ENCODE results near the gene CSF1. TPM values are rescaled to one million over a fixed set of nuclear protein-coding genes. Genes with fewer than 3 reads are reported as not detected.
"Not testable (repeated sequence)": the region's sequence is repeated elsewhere in the genome, so short reads cannot be mapped to it uniquely, and the experiment has no call there.

Gene CSF1
- total RNA-seq, 1 donor from 2014 or later, result 87.3 TPM

GRCh38 chr1:109933856-109934711, 23.4 kb downstream of the CSF1 start:
- no peak for DNase-seq (ENCODE audit: extremely low read depth, low read depth, low spot score)

DNA sequence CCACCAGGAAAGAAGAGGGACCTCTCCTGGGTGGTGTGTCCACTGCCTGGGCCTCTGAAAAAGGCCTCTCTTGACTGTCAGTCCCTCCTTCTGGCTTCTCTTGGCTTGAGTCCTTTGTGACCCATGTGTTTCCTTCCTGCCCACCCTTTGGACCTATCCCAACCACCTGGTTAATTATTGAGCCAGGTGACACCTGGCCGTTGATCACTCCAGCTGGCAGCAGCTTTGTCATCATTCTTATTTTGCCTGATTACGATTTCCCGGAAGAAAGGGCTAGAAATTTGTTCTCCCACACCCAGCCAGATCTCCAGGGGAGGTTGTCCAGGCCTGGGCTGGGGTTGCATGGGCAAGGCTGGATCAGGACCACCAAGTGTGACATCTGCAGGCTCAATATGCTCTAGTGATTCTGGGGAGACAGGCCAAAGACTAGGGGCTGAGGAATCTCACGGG, 24.8 kb downstream of the CSF1 start:
- no peak for DNase-seq (ENCODE audit: extremely low read depth, low read depth, low spot score)

- no peak for DNase-seq (ENCODE audit: extremely low read depth, low read depth, low spot score)
These were observed 27.1 kb downstream of the CSF1 start for GRCh38 chr1:109937738-109938137.

DNA sequence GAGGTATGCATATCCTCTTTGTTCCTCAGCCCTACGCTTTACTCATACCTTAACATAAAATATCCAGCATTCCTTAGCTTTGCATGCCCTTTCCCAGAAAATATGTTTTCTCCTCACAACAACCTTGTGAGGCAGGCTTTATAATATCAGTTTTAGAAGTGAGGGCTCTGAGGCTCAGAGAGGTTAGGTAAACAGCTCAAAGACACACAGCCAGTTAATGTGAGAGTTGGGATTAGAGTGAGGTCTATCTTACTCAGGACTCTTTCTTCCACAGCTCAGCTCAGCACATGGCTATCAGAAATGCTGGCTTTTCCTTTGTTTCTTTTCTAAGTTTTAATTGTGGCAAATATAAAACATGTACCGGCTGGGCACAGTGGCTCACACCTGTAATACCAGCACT, 27.9 kb downstream of the CSF1 start:
- DNase-seq (ENCODE audit: extremely low read depth, low read depth, low spot score), result no peak

GRCh38 chr1:109942434-109942833, 31.8 kb downstream of the CSF1 start:
- no peak for DNase-seq (ENCODE audit: extremely low read depth, low read depth, low spot score)

- no peak for DNase-seq (ENCODE audit: extremely low read depth, low read depth, low spot score)
These were observed 33.9 kb downstream of the CSF1 start for GRCh38 chr1:109944541-109944940.

DNA sequence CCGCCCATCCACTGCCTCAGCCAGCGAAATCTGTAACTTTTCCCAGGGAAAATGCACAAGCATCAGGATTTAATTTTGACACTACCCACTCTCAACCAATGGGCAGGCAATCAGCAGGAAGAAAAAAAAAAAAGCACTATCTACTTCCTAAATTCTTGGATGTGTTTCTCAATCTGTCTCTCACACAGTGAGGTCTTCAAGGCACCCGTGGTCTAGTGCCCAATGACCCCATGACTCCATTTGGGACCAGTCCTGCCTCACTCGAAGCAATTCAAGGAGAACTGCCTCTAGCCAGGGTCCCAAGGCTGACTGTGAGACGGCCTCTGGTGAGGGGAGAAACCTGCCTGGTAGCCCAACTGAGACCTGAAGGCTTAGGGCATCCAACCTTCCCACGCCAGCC, 35.9 kb downstream of the CSF1 start:
- no peak for DNase-seq (ENCODE audit: extremely low read depth, low read depth, low spot score)

DNA sequence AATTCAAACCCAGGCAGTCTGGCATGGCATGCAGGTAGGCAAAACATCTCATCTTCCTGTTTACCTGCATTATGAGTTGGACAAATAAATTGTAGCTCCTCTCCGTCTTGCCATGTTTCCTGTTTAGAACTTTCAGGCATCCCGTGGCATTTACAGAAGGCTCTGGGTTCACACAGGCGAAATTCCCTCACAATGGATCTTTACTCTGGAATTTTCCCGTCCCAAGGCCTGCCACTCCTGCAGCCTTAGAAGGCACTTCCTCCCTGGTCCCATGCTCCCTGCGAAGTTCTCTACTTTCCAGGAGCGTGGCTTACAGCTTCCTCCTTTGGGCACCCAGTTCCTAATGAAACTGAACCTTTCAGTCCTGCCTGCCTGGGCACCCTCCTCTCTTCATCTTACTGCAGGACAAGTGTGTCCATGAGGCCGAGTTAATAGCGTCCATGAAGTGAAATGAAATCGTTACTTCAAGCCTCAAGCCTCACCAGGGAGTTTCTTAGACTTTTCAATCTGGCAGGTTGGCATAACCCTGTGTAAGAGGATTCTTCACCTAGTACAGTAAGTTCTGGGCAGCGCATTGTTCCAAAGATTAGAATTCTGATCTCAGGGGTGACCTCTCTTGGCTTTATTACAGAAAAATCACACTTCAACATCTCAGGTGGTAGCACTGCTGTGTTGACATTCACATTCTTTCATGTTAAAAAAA, 37.1 kb downstream of the CSF1 start:
- DNase-seq (ENCODE audit: extremely low read depth, low read depth, low spot score), result no peak

DNA sequence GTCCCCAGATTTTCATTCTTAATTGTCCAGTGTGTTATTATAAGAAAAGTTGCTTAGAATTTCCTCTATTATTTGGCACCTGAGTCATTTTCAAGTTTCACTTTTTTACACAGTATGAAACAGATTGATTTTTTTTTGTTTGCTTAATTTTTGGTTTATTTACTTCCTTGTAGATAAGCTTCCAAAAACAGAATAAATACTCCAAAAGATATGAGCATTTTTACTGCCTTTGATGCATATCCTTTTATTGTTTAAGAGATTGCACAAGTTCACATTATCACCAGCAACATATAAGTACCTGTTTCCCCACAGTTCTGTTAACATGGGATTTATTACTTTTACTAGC, 37.6 kb downstream of the CSF1 start:
- DNase-seq (ENCODE audit: extremely low read depth, low read depth, low spot score), result no peak

- DNase-seq (ENCODE audit: extremely low read depth, low read depth, low spot score), result no peak
These were observed 39.4 kb downstream of the CSF1 start for GRCh38 chr1:109950038-109950437.

DNA sequence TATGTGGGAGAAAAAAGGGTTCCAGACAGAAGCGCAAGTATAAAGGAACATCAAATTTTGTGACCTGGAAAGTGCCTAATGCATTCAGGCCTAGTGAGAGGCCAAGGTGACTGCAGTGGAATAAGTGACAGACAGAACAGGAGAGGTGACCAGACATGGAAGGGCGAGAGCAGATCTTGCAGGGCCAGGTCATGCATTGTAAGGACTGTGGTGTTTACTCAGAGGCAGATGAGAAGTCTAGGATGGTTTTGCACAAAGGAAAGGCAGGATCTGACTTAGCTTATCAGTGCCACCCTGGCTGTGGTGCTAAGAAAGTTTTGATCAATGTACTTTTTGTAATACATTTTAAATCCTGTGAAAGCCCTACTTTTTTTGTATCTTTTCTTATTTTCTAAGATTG, 39.9 kb downstream of the CSF1 start:
- no peak for DNase-seq (ENCODE audit: extremely low read depth, low read depth, low spot score)

DNA sequence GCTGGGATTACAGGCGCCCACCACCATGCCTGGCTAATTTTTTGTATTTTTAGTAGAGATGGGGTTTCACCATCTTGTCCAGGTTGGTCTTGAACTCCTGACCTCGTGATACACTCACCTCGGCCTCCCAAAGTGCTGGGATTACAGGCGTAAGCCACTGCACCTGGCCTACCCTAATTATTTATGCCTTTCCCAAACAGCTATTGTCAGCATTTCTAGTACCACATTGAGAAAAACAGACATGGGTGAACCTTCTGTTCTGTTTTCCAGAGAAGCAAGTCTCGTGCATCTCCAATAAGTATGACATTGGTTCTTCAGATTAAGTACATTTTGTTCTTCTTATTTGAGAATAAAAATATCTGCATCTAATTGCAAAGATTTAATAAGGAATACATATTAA, 40.9 kb downstream of the CSF1 start:
- not testable (repeated sequence) for DNase-seq (ENCODE audit: extremely low read depth, low read depth, low spot score)

DNA sequence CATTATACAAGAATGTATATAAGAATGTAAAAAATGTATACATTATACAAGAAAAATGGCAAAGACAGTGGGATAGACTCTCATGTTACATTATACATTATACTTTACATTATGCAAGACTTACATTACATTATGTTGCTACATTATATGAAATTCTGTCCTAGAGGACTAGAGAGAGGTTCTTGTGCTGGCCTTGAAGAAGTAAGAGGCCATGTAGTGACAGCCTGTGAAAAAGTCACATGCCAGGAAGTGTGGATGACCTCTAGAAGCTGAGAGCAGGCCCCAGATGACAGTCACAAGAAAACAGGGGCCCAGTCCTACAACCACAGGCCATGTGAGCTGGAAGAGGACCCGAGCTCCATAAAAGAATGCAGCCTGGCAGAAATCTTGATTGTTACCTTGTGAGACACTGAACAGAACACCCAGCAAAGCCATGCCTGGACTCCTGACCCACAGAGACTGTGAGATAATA, 43.4 kb downstream of the CSF1 start:
- no peak for DNase-seq (ENCODE audit: extremely low read depth, low read depth, low spot score)

DNA sequence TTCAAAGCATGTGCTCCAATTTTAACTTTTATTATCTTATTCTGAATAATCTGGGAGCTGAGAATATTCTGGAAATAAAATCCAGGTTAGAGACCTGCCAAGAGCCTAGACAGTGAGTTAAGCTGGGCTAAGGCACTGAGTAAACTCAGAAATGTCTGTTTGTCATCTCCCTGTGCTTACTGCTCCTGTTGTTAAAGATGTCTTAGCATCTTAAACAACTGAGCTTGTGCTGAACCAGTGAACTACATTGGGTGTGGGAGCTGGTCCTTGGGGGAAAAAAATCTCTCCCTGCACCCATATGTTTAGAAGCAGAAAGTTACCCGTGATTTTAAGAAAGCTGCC, 49.0 kb downstream of the CSF1 start:
- DNase-seq (ENCODE audit: extremely low read depth, low read depth, low spot score), result no peak

- DNase-seq (ENCODE audit: extremely low read depth, low read depth, low spot score), result no peak
These were observed 49.5 kb downstream of the CSF1 start for GRCh38 chr1:109959974-109960744.

DNA sequence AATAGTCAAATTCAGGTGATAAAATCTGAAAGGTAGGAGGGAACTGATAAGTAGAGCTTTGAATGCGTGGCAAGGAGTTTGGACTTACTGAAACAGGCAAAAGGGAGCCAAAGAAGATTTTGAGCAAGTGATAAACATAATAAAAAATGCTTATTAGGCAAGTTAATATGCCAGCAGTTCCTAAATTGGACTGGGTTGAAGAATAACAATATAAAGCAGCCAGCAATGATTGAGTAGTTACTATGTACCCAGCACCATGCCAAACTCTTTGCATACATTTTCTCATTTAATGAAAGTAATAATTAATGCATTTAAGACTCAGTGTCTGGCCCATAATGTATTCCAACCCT, 50.1 kb downstream of the CSF1 start:
- no peak for DNase-seq (ENCODE audit: extremely low read depth, low read depth, low spot score)

DNA sequence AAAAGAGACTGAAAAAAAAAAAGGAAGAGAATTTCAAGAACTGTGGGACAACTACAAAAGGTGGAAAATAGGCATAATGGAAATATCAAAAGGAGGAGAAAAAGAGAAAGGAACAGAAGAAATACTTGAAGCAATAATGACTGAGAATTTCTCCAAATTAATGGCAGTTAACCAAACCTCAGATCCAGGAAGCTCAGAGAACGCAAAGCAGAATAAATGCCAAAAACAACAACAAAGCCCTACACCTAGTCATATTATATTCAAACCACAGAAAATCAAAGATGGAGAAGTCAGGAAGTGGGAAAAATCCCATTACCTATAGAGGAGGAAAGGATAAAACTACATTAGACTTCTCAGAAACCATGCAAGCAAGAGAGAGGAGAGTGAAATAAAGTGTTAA, 53.2 kb downstream of the CSF1 start:
- DNase-seq (ENCODE audit: extremely low read depth, low read depth, low spot score), result no peak

GRCh38 chr1:109969146-109969829, 58.6 kb downstream of the CSF1 start:
- no peak for DNase-seq (ENCODE audit: extremely low read depth, low read depth, low spot score)

- no peak for DNase-seq (ENCODE audit: extremely low read depth, low read depth, low spot score)
These were observed 59.3 kb downstream of the CSF1 start for GRCh38 chr1:109969907-109970306.

- no peak for DNase-seq (ENCODE audit: extremely low read depth, low read depth, low spot score)
These were observed 60.9 kb downstream of the CSF1 start for GRCh38 chr1:109971559-109971958.

DNA sequence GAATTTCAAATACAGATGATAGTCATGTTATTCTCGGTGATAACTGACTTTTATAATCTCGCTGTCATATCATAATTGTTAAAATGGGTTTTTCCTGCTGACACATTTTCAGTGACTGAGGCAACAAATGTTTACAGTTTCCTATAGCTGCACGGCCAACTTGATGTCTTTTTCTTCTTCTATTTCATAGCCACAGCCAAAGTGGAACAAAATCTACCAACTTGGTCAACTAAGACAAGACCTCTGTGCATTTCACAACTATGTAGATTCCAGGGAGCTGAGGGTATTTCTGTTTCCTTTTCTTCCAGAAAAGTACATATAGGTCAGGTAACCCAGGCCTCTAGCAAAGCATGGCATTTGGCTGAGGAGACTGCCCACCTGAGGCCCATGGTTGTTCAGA, 63.5 kb downstream of the CSF1 start:
- DNase-seq (ENCODE audit: extremely low read depth, low read depth, low spot score), result no peak
